Panc1 (cell line): ENCODE data around the gene TRIM29. TPM values are rescaled to one million over a fixed set of nuclear protein-coding genes. Genes with fewer than 3 reads are reported as not detected.

Experiments
- ATAC-seq: fragments of 200-7000 bp; cut with Tn5 transposase; 2 replicates; pipeline ENCODE4 v1.9.1; 2020; ENCODE audit warnings: mild to moderate bottlenecking, moderate library complexity
- BruUV-seq: library from RNA; stranded (reverse); fragments of 400-500 nt; replicated peaks from 2 replicates; lab custom pipeline; 2021; lab: Mats Ljungman, UMichigan
- CTCF ChIA-PET: fragments of 300-600 bp; sonication (Branson Sonifier 250); formaldehyde crosslinking; loops from one replicate; lab custom pipeline; 2022; ENCODE audit warnings: antibody characterized with exemption; lab: Charles Lee
- POLR2A ChIA-PET: fragments of 300-600 bp; sonication (Branson Sonifier 250); formaldehyde crosslinking; loops from one replicate; lab custom pipeline; 2022; ENCODE audit warnings: antibody characterized with exemption; lab: Charles Lee
- DNase-seq: peaks from one replicate; pipeline ENCODE4 v3.0.0-alpha.2; 2010; ENCODE audit warnings: low read depth, low spot score
- H3K27ac ChIP-seq: 2 replicates; pipeline ENCODE4 v1.5.1; 2011; ENCODE audit warnings: mild to moderate bottlenecking, low read length, inconsistent platforms
- H3K27me3 ChIP-seq: fragments of 200-500 bp; sonication (Bioruptor generic); 2 replicates; pipeline ENCODE4 v1.6.0; 2014; ENCODE audit warnings: low read length, inconsistent platforms; ENCODE audit not compliant: control insufficient read depth, insufficient read depth
- H3K36me3 ChIP-seq: fragments of 200-500 bp; sonication (Bioruptor generic); 2 replicates; pipeline ENCODE4 v1.5.1; 2014; ENCODE audit warnings: inconsistent platforms, mild to moderate bottlenecking, low read length, moderate library complexity; ENCODE audit not compliant: control insufficient read depth, insufficient read depth
- H3K4me1 ChIP-seq: 2 replicates; pipeline ENCODE4 v1.5.1; 2011; ENCODE audit warnings: inconsistent platforms, mild to moderate bottlenecking, low read length, moderate library complexity; ENCODE audit not compliant: control insufficient read depth, insufficient read depth
- H3K4me3 ChIP-seq, 2 experiments: 2 replicates each; pipeline ENCODE4 v1.5.1; 2011 to 2012; ENCODE audit warnings: low read depth in 2 of 2, low read length in 2 of 2, mild to moderate bottlenecking in 2 of 2, inconsistent platforms in 1 of 2, moderate library complexity in 1 of 2
- H3K9me3 ChIP-seq: fragments of 200-500 bp; sonication (Bioruptor generic); 2 replicates; pipeline ENCODE4 v1.5.1; 2014; ENCODE audit warnings: low read depth, mild to moderate bottlenecking, inconsistent platforms, low read length, moderate library complexity; ENCODE audit not compliant: control insufficient read depth, insufficient read depth
- SIN3A ChIP-seq: IDR thresholded peaks from 2 replicates; pipeline ENCODE4 v1.6.1; 2012; ENCODE audit warnings: low read depth, mild to moderate bottlenecking, low read length, moderate library complexity, borderline replicate concordance; ENCODE audit not compliant: insufficient read depth
- in situ Hi-C: cut with HindIII; loops from 2 replicates; pipeline ENCODE4 v1.10.0; 2016; ENCODE audit warnings: low sequenced_read_pairs, low pct_unique_long_range_greater_than_20kb
- intact Hi-C: fragments of 100-400 bp; cut with micrococcal nuclease; formaldehyde crosslinking; loops from one replicate; pipeline ENCODE4 v1.10.0; 2022; ENCODE audit not compliant: unreplicated experiment
- total RNA-seq: library from RNA; stranded (reverse); gene quantifications from one replicate; pipeline ENCODE4 v1.2.1, GENCODE V29; 2021; ENCODE audit not compliant: unreplicated experiment
- TF ChIP-seq, protein P1 (sequence below): fragments of 450-650 bp; IDR thresholded peaks from 2 replicates; pipeline ENCODE4 v1.5.1; 2017; ENCODE audit warnings: mild to moderate bottlenecking
- TF ChIP-seq, protein P2 (sequence below), 2 experiments: IDR thresholded peaks; 2 replicates each; pipeline ENCODE4 v1.6.1; 2011 to 2012; ENCODE audit warnings: low read depth in 2 of 2, control low read depth in 1 of 2, low read length in 1 of 2, mild to moderate bottlenecking in 1 of 2, moderate library complexity in 1 of 2; ENCODE audit not compliant: insufficient read depth in 1 of 2

TRIM29 gene
- total RNA-seq, 1 experiment from 2014 or later = 0.64 TPM

DNA sequence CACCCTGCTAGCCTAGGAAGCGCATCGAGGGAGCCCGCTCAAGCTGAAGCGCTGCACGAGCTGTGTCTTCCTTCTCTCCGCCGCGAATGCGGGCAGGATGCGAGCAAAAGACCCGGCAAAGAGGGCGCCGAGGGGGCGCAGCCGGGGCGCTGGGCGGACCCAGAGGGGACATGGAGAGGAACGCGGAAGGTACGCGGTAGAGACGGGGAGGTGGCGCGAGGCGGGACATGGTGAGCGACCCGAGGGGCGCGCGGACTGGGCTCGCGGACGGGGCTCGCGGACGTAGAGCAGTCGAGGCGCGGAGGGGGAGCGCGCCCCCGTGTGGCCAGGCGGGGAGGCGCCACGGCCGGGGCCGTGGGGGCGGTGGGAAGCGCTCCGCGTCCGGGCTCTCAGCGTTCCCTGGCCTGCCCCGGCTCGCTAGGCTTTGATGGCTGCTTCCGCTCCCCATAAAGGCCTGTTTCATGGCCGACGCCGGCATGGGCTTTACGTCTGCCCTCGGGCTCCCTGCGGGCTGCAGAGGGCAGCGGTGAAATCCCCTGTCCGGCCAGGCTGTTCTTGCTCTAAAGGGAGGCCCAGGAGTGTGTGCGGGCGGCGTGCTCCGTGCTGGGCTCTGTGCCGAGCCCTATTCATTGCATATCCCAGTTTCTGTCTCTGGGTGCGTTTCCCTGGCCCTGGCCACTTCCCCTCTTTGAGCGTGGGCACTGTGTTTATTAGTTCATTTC is 31.2 kb upstream of the TRIM29 start:
- Histone ChIP-seq H3K4me3 (peak overlapping the region; percentile 46 to 67), H3K9me3 (no peaks in the 10 kb centered on the region), H3K27ac (no peak overlapping the region), H3K36me3 (no peaks in the 10 kb centered on the region), H3K27me3 (peaks cover 39% of the 10 kb centered on the region), H3K4me1 (0 out of 2 replicates have a peak, but pooled peaks cover 4% of the 10 kb centered on the region)
- DNase-seq = no peak
- POLR2A ChIA-PET = interaction anchor here (0.7 kb wide), 1 partner anchor 47 kb away, joined by 4 read pairs; no protein-coding TSS in a partner anchor
- intact Hi-C loops = loop anchor here (5.0 kb wide), 1 partner anchor 502 kb away; no protein-coding TSS in a partner anchor
- peak; percentile 93 for ATAC-seq
- CTCF ChIA-PET = interaction anchor here (0.6 to 1.5 kb wide), 11 partner anchors 9 to 322 kb away, joined by 3 to 8 read pairs (median 4); no protein-coding TSS in a partner anchor
- TF ChIP-seq, protein P1, sequence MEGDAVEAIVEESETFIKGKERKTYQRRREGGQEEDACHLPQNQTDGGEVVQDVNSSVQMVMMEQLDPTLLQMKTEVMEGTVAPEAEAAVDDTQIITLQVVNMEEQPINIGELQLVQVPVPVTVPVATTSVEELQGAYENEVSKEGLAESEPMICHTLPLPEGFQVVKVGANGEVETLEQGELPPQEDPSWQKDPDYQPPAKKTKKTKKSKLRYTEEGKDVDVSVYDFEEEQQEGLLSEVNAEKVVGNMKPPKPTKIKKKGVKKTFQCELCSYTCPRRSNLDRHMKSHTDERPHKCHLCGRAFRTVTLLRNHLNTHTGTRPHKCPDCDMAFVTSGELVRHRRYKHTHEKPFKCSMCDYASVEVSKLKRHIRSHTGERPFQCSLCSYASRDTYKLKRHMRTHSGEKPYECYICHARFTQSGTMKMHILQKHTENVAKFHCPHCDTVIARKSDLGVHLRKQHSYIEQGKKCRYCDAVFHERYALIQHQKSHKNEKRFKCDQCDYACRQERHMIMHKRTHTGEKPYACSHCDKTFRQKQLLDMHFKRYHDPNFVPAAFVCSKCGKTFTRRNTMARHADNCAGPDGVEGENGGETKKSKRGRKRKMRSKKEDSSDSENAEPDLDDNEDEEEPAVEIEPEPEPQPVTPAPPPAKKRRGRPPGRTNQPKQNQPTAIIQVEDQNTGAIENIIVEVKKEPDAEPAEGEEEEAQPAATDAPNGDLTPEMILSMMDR = peak; percentile 99
- TF ChIP-seq, protein P2, sequence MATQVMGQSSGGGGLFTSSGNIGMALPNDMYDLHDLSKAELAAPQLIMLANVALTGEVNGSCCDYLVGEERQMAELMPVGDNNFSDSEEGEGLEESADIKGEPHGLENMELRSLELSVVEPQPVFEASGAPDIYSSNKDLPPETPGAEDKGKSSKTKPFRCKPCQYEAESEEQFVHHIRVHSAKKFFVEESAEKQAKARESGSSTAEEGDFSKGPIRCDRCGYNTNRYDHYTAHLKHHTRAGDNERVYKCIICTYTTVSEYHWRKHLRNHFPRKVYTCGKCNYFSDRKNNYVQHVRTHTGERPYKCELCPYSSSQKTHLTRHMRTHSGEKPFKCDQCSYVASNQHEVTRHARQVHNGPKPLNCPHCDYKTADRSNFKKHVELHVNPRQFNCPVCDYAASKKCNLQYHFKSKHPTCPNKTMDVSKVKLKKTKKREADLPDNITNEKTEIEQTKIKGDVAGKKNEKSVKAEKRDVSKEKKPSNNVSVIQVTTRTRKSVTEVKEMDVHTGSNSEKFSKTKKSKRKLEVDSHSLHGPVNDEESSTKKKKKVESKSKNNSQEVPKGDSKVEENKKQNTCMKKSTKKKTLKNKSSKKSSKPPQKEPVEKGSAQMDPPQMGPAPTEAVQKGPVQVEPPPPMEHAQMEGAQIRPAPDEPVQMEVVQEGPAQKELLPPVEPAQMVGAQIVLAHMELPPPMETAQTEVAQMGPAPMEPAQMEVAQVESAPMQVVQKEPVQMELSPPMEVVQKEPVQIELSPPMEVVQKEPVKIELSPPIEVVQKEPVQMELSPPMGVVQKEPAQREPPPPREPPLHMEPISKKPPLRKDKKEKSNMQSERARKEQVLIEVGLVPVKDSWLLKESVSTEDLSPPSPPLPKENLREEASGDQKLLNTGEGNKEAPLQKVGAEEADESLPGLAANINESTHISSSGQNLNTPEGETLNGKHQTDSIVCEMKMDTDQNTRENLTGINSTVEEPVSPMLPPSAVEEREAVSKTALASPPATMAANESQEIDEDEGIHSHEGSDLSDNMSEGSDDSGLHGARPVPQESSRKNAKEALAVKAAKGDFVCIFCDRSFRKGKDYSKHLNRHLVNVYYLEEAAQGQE (IDR thresholded peaks at IDR 0.05; ENCODE audit: insufficient read depth in 1 of 2, low read depth in 2 of 2, low read length in 1 of 2) = no peak
- no TSS peak for BruUV-seq
- in situ Hi-C loops = no loop called here

DNA sequence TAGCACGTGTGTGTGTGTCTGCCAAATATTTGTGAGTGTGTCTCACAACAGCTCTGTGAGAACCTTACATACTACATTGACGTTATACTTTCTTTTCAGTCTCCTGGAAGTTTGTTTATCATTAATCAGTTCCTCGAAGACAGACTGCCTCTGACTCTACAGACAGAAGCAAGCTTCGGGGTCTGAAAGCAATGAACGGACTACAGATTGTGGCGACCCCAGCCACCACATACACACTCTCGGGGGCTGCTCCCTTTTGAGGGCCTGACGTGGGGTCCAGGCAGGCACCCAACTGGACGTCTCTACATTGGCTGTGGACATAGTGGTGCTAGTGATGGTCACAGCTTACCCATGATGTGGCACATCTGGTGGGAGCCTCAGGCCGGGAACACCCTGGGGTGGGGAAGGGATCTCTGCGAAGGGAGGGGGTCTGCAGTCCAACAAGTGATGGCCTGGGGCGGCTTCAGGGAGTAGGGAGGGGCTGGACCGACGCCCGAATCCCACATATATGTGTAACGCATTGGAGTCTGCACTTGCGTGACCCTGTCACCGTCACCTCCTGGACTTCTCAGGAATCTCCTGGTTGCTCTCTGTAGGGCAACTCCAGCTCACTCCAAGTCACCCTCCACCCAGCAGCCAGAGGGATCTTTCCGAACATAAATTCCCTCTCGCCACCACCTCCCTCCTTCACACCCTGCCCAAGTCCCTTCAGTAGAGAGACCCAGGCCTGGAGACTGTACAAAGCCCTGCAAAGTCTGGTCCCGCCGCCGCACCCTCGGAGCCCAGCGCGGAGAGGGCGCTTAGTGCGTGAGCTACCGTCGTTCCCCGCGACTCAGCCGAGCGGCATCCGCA is 30.4 kb upstream of the TRIM29 start:
- Histone ChIP-seq H3K9me3 (no peaks in the 10 kb centered on the region), H3K27ac (no peak overlapping the region), H3K27me3 (peaks cover 31% of the 10 kb centered on the region), H3K36me3 (no peaks in the 10 kb centered on the region), H3K4me3 (peak overlapping the region; percentile 46 to 67), H3K4me1 (0 out of 2 replicates have a peak, but pooled peaks cover 4% of the 10 kb centered on the region)
- no peak for DNase-seq
- ChIA-PET POLR2A (interaction anchor here (0.6 to 0.7 kb wide), 2 partner anchors 47 to 135 kb away, joined by 3 to 4 read pairs; no protein-coding TSS in a partner anchor), CTCF (interaction anchor here (0.6 to 1.5 kb wide), 10 partner anchors 8 to 321 kb away, joined by 3 to 8 read pairs (median 4); no protein-coding TSS in a partner anchor)
- in situ Hi-C loops = no loop called here
- ATAC-seq = no peak
- intact Hi-C loops = loop anchor here (5.0 kb wide), 1 partner anchor 501 kb away; no protein-coding TSS in a partner anchor
- BruUV-seq = no TSS peak
- TF ChIP-seq SIN3A = no peak
- TF ChIP-seq, protein P1 = 0 out of 2 replicates have a peak, but pooled peaks have one; percentile 4
